Stomach (tissue), 4 donors: ENCODE results near the gene DCXR.

ENCODE experiments used
- POLR2A ChIP-seq, 4 donors: fragments of 450-650 bp; IDR thresholded peaks; one replicate each; pipeline ENCODE4 v1.6.1; 2016; ENCODE audit warnings: antibody characterized with exemption in 4 of 4, control low read depth in 2 of 4, mild to moderate bottlenecking in 1 of 4, moderate library complexity in 1 of 4
- POLR2AphosphoS5 ChIP-seq, 3 donors: sonication (generic); formaldehyde crosslinking; IDR thresholded peaks; one replicate each; pipeline ENCODE4 v1.6.1; 2016; ENCODE audit warnings: antibody characterized with exemption in 3 of 3
- TF ChIP-seq, protein P1 (sequence below), 7 experiments: fragments of 450-650 bp in 4 of 7; fragments of 200-600 bp in 3 of 7; sonication (generic) in 3 of 7; IDR thresholded peaks; one replicate each; pipeline ENCODE4 v1.5.1; 2016 to 2019; ENCODE audit warnings: antibody characterized with exemption in 7 of 7, control low read depth in 2 of 7, mild to moderate bottlenecking in 1 of 7

GRCh38 chr17:82076018-82076784, 38.7 kb upstream of the DCXR start:
- TF ChIP-seq, protein P1, sequence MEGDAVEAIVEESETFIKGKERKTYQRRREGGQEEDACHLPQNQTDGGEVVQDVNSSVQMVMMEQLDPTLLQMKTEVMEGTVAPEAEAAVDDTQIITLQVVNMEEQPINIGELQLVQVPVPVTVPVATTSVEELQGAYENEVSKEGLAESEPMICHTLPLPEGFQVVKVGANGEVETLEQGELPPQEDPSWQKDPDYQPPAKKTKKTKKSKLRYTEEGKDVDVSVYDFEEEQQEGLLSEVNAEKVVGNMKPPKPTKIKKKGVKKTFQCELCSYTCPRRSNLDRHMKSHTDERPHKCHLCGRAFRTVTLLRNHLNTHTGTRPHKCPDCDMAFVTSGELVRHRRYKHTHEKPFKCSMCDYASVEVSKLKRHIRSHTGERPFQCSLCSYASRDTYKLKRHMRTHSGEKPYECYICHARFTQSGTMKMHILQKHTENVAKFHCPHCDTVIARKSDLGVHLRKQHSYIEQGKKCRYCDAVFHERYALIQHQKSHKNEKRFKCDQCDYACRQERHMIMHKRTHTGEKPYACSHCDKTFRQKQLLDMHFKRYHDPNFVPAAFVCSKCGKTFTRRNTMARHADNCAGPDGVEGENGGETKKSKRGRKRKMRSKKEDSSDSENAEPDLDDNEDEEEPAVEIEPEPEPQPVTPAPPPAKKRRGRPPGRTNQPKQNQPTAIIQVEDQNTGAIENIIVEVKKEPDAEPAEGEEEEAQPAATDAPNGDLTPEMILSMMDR (IDR thresholded peaks at IDR 0.05): no peak
- TF ChIP-seq POLR2A (IDR thresholded peaks at IDR 0.05) (no peak), POLR2AphosphoS5 (IDR thresholded peaks at IDR 0.05) (no peak)
